Ishikawa (cell line): ENCODE measurements around the gene DIP2B.

Experiments used
- CEBPB ChIP-seq: IDR thresholded peaks from 2 replicates; pipeline ENCODE4 v1.6.1; 2012
- CREB1 ChIP-seq: IDR thresholded peaks from 2 replicates; pipeline ENCODE4 v1.6.1; 2012; ENCODE audit warnings: low read depth
- EGR1 ChIP-seq: IDR thresholded peaks from 2 replicates; pipeline ENCODE4 v1.6.1; 2012
- EP300 ChIP-seq: IDR thresholded peaks from 2 replicates; pipeline ENCODE4 v1.6.1; 2012; ENCODE audit warnings: borderline replicate concordance
- FOXM1 ChIP-seq: IDR thresholded peaks from 2 replicates; pipeline ENCODE4 v1.6.1; 2012; ENCODE audit warnings: low read depth, borderline replicate concordance
- NFIC ChIP-seq: IDR thresholded peaks from 2 replicates; pipeline ENCODE4 v1.6.1; 2012
- RAD21 ChIP-seq: IDR thresholded peaks from 2 replicates; pipeline ENCODE4 v1.6.1; 2012; ENCODE audit warnings: low read depth
- TAF1 ChIP-seq: IDR thresholded peaks from 2 replicates; pipeline ENCODE4 v1.6.1; 2012; ENCODE audit warnings: low read depth, mild to moderate bottlenecking
- TCF12 ChIP-seq: IDR thresholded peaks from 2 replicates; pipeline ENCODE4 v1.6.1; 2012; ENCODE audit warnings: low read depth
- TEAD4 ChIP-seq: IDR thresholded peaks from 2 replicates; pipeline ENCODE4 v1.6.1; 2012
- YY1 ChIP-seq: IDR thresholded peaks from 2 replicates; pipeline ENCODE4 v1.6.1; 2012; ENCODE audit warnings: low read depth
- ZBTB7A ChIP-seq: IDR thresholded peaks from 2 replicates; pipeline ENCODE4 v1.6.1; 2012; ENCODE audit warnings: low read depth
- TF ChIP-seq, protein P1 (sequence below): IDR thresholded peaks from 2 replicates; pipeline ENCODE4 v1.6.1; 2012
- TF ChIP-seq, protein P2 (sequence below): IDR thresholded peaks from 2 replicates; pipeline ENCODE4 v1.6.1; 2012
- TF ChIP-seq, protein P3 (sequence below): IDR thresholded peaks from 2 replicates; pipeline ENCODE4 v1.6.1; 2012; ENCODE audit warnings: low read depth, mild to moderate bottlenecking

DIP2B gene, protein sequence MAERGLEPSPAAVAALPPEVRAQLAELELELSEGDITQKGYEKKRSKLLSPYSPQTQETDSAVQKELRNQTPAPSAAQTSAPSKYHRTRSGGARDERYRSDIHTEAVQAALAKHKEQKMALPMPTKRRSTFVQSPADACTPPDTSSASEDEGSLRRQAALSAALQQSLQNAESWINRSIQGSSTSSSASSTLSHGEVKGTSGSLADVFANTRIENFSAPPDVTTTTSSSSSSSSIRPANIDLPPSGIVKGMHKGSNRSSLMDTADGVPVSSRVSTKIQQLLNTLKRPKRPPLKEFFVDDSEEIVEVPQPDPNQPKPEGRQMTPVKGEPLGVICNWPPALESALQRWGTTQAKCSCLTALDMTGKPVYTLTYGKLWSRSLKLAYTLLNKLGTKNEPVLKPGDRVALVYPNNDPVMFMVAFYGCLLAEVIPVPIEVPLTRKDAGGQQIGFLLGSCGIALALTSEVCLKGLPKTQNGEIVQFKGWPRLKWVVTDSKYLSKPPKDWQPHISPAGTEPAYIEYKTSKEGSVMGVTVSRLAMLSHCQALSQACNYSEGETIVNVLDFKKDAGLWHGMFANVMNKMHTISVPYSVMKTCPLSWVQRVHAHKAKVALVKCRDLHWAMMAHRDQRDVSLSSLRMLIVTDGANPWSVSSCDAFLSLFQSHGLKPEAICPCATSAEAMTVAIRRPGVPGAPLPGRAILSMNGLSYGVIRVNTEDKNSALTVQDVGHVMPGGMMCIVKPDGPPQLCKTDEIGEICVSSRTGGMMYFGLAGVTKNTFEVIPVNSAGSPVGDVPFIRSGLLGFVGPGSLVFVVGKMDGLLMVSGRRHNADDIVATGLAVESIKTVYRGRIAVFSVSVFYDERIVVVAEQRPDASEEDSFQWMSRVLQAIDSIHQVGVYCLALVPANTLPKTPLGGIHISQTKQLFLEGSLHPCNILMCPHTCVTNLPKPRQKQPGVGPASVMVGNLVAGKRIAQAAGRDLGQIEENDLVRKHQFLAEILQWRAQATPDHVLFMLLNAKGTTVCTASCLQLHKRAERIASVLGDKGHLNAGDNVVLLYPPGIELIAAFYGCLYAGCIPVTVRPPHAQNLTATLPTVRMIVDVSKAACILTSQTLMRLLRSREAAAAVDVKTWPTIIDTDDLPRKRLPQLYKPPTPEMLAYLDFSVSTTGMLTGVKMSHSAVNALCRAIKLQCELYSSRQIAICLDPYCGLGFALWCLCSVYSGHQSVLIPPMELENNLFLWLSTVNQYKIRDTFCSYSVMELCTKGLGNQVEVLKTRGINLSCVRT (N-terminal part only)

DNA sequence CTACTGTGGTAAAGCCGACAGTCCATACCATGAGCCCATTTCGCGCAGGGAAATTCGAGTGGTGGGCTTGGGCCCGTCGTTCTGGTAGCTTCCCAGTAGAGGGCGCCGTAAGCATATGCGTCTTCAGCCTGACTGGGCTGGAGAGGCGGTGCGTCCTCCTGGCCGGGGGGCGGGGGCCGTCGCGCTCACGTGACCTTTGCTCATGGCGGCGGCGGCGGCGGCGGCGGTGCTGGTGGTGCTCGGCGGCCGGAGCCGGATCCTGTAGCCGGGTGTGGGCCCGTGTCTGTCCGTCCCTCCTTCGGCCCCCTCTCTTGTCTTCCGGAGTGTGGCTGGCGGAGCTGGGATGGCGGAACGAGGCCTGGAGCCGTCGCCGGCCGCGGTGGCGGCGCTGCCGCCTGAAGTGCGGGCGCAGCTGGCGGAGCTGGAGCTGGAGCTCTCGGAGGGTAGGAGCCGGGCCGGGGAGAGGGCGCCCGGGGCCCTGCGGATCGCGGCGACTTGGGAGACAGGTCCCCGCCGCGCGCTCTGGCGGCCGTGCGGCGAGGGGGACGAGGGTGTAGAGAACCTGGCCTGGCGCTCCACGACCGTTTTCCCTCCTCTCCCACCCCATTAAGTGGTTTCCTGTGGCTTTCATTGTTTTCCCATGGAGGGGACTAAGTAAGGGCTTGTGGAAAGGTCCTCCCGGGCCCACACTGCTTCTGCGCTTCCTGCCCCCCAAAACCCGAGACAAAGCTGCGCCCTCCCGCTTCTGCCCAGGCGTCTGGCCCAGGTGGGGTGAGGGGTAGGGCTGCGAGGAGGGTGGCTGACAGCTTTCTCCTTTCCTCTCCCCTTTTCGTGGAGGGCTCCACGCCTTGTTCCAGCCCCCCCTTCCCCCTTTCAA is at the start of gene DIP2B:
Gene DIP2B (plus strand): TSS at position 188 of the 877 bp plus-strand sequence. CDS start 156 bp downstream, at position 344.
- TF ChIP-seq, protein P1, sequence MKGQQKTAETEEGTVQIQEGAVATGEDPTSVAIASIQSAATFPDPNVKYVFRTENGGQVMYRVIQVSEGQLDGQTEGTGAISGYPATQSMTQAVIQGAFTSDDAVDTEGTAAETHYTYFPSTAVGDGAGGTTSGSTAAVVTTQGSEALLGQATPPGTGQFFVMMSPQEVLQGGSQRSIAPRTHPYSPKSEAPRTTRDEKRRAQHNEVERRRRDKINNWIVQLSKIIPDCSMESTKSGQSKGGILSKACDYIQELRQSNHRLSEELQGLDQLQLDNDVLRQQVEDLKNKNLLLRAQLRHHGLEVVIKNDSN: peak; percentile 99
- no peak for TF ChIP-seq TEAD4
- peak; percentile 95 for TF ChIP-seq ZBTB7A
- peak; percentile 72; the same call in 1 of the 2 replicates for TF ChIP-seq EP300
- TF ChIP-seq, protein P2, sequence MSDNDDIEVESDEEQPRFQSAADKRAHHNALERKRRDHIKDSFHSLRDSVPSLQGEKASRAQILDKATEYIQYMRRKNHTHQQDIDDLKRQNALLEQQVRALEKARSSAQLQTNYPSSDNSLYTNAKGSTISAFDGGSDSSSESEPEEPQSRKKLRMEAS: peak; percentile 86
- TF ChIP-seq RAD21: peak; percentile 100
- peak; percentile 96 for TF ChIP-seq YY1
- peak; percentile 63 for TF ChIP-seq TCF12
- TF ChIP-seq NFIC: no peak
- TF ChIP-seq TAF1: peak; percentile 99
- no peak for TF ChIP-seq EGR1
- TF ChIP-seq FOXM1: no peak; the same call in 1 of the 2 replicates
- TF ChIP-seq CREB1: no peak
- TF ChIP-seq, protein P3, sequence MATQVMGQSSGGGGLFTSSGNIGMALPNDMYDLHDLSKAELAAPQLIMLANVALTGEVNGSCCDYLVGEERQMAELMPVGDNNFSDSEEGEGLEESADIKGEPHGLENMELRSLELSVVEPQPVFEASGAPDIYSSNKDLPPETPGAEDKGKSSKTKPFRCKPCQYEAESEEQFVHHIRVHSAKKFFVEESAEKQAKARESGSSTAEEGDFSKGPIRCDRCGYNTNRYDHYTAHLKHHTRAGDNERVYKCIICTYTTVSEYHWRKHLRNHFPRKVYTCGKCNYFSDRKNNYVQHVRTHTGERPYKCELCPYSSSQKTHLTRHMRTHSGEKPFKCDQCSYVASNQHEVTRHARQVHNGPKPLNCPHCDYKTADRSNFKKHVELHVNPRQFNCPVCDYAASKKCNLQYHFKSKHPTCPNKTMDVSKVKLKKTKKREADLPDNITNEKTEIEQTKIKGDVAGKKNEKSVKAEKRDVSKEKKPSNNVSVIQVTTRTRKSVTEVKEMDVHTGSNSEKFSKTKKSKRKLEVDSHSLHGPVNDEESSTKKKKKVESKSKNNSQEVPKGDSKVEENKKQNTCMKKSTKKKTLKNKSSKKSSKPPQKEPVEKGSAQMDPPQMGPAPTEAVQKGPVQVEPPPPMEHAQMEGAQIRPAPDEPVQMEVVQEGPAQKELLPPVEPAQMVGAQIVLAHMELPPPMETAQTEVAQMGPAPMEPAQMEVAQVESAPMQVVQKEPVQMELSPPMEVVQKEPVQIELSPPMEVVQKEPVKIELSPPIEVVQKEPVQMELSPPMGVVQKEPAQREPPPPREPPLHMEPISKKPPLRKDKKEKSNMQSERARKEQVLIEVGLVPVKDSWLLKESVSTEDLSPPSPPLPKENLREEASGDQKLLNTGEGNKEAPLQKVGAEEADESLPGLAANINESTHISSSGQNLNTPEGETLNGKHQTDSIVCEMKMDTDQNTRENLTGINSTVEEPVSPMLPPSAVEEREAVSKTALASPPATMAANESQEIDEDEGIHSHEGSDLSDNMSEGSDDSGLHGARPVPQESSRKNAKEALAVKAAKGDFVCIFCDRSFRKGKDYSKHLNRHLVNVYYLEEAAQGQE: peak; percentile 34; the same call in 1 of the 2 replicates

DNA sequence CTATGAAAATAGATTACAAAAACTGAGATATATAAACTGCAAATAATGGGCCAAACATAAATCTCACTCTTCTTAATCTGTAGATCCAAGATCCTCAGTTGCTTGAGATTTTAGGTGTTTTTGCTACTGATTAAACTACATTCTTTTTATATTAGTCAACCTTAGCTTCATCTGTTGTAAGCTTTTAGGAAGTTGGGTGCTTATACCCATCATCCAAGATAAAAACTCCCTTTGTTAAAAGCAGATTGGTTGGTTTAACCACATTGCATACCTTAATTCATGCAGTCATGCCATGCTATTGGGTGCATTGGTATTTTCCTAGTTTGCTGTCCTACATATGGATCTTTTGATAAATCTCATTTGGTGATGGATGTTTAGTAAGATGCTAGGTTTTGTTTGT is 46.2 kb upstream of the DIP2B start:
- TF ChIP-seq EGR1: no peak
- TF ChIP-seq, protein P1: no peak
- TF ChIP-seq NFIC: no peak
- TF ChIP-seq, protein P3: no peak
- TF ChIP-seq CREB1: no peak
- no peak for TF ChIP-seq TEAD4
- TF ChIP-seq RAD21: no peak
- TF ChIP-seq TCF12: no peak
- no peak for TF ChIP-seq YY1
- TF ChIP-seq CEBPB: no peak
- TF ChIP-seq FOXM1: no peak
- TF ChIP-seq, protein P2: no peak
- no peak for TF ChIP-seq EP300
- no peak for TF ChIP-seq TAF1
- TF ChIP-seq ZBTB7A: no peak

DNA sequence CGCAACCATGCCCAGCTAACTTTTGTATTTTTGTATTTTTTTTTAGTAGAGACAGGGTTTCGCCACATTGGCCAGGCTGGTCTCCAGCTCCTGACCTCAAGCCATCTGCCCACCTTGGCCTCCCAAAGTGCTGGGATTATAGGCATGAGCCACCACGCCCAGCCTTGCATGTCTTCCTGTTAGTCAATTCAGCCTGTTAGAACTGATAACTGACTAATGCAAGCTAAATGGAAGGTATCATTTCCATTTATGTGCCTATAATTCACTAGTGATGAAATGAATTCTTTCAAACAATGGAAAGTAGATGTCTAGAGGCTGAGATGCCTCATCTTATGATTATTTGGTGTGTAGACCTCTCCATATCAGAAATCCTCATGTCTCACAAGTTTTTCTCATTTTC is 37.3 kb upstream of the DIP2B start:
- TF ChIP-seq, protein P1: no peak
- TF ChIP-seq CEBPB (no peak), YY1 (no peak), RAD21 (no peak), TCF12 (no peak), EGR1 (no peak), ZBTB7A (no peak), TEAD4 (no peak), EP300 (no peak), NFIC (no peak), TAF1 (no peak), FOXM1 (no peak)
- TF ChIP-seq, protein P3: no peak
